DMS153 treated with DMSO at 0.1 percent for 48 hours (cell line): ENCODE results near the gene SLC9A5.

Experiments
- DNase-seq: peaks from one replicate; lab custom pipeline; 2025; ENCODE audit not compliant: unreplicated experiment; lab: John Stamatoyannopoulos, UW

SLC9A5 gene

GRCh38 chr16:67248401-67249177 lies at the start of gene SLC9A5:
Gene SLC9A5, plus strand, starts transcription at chr16:67248979. Its CDS starts 36 bp downstream, at chr16:67249015.
- DNase-seq: no peak

- peak; percentile 36 for DNase-seq
Observed at GRCh38 chr16:67199011-67199807, 49.6 kb upstream of the SLC9A5 start, which contains the start of gene ELMO3. Gene ELMO3, plus strand, starts transcription at chr16:67199131. Its CDS starts 196 bp downstream, at chr16:67199327.

- DNase-seq: no peak
Observed at GRCh38 chr16:67199808-67200198, 49.0 kb upstream of the SLC9A5 start.

- DNase-seq: no peak
Observed at GRCh38 chr16:67200491-67200890, 48.3 kb upstream of the SLC9A5 start.

- DNase-seq: no peak
Observed at GRCh38 chr16:67201411-67202345, 47.1 kb upstream of the SLC9A5 start.

- DNase-seq: no peak
Observed at GRCh38 chr16:67202426-67202825, 46.4 kb upstream of the SLC9A5 start.

- DNase-seq: no peak
Observed at GRCh38 chr16:67202956-67203493, 45.8 kb upstream of the SLC9A5 start.

- no peak for DNase-seq
Observed at GRCh38 chr16:67204076-67204475, 44.7 kb upstream of the SLC9A5 start.

- no peak for DNase-seq
Observed at GRCh38 chr16:67206129-67206837, 42.5 kb upstream of the SLC9A5 start.

GRCh38 chr16:67206838-67207248 lies 41.9 kb upstream of the SLC9A5 start:
- no peak for DNase-seq

GRCh38 chr16:67207249-67208091 lies 41.3 kb upstream of the SLC9A5 start:
- no peak for DNase-seq

GRCh38 chr16:67208154-67208896 lies 40.5 kb upstream of the SLC9A5 start:
- no peak for DNase-seq

- DNase-seq: no peak
Observed at GRCh38 chr16:67209565-67209964, 39.2 kb upstream of the SLC9A5 start.

- DNase-seq: no peak
Observed at GRCh38 chr16:67210069-67210937, 38.5 kb upstream of the SLC9A5 start.

GRCh38 chr16:67211674-67212073 lies 37.1 kb upstream of the SLC9A5 start:
- DNase-seq: no peak

- DNase-seq: no peak
Observed at GRCh38 chr16:67212766-67213165, 36.0 kb upstream of the SLC9A5 start.

GRCh38 chr16:67213197-67214019 lies 35.4 kb upstream of the SLC9A5 start:
- no peak for DNase-seq
